HEK293T (cell line): Measurements from ENCODE around the gene GDF10.

Experiments
- ELF4 ChIP-seq: fragments of 450-650 bp; IDR thresholded peaks from 2 replicates; pipeline ENCODE4 v1.6.1; 2017; ENCODE audit warnings: antibody characterized with exemption
- FOXA1 ChIP-seq: fragments of 450-650 bp; IDR thresholded peaks from 2 replicates; pipeline ENCODE4 v1.6.1; 2016; ENCODE audit warnings: mild to moderate bottlenecking
- FOXM1 ChIP-seq: fragments of 450-650 bp; IDR thresholded peaks from 2 replicates; pipeline ENCODE4 v1.6.1; 2017; ENCODE audit warnings: mild to moderate bottlenecking, borderline replicate concordance
- NFRKB ChIP-seq: fragments of 450-650 bp; IDR thresholded peaks from 2 replicates; pipeline ENCODE4 v1.6.1; 2016; ENCODE audit warnings: mild to moderate bottlenecking, moderate library complexity
- SUZ12 ChIP-seq: fragments of 450-650 bp; IDR thresholded peaks from 2 replicates; pipeline ENCODE4 v1.6.1; 2016; ENCODE audit warnings: mild to moderate bottlenecking
- TARDBP ChIP-seq: fragments of 450-650 bp; IDR thresholded peaks from 2 replicates; pipeline ENCODE4 v1.6.1; 2016

DNA sequence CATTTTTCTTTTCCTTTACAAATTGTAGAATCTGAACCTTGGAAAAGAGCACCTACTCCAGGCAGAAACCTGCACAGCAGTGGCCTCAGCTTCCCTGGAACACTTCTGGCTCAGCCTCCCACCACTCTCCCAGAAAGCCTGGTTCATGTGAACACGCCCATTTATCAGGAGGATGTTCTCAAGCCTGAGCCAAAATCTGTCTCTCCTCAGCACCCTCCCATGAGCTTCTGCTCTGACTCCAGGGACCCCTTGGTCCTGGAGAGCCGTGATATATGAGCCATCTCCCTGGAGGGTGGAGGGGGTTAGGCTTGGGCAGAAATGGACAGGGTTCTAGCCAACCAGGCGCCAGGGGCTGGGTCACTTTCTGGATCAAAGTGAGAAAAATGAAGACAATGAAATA is 32.4 kb downstream of the GDF10 start:
- TF ChIP-seq FOXA1 (no peak), FOXM1 (no peak), TARDBP (no peak), ELF4 (no peak), SUZ12 (no peak), NFRKB (no peak)
